Breast epithelium (tissue), 4 donors: ENCODE results near the gene CUL3. TPM values are rescaled to one million over a fixed set of nuclear protein-coding genes. Genes with fewer than 3 reads are reported as not detected.

Source experiments
- DNase-seq, 2 donors: peaks; one replicate each; pipeline ENCODE4 v3.0.0-alpha.2; 2019; ENCODE audit warnings: low spot score in 2 of 2
- H3K27ac ChIP-seq, 2 donors: fragments of 200-600 bp; sonication (generic) in 1 of 2; one replicate each; pipeline ENCODE4 v1.5.1; 2016 to 2019; ENCODE audit warnings: mild to moderate bottlenecking in 1 of 2
- H3K27me3 ChIP-seq, 2 donors: fragments of 200-600 bp; sonication (generic) in 1 of 2; one replicate each; pipeline versions ENCODE4 v1.5.1 to v1.6.0; 2017 to 2019; ENCODE audit warnings: control low read depth in 1 of 2, mild to moderate bottlenecking in 1 of 2
- H3K36me3 ChIP-seq: fragments of 200-600 bp; one replicate; pipeline ENCODE4 v1.5.1; 2019
- H3K4me1 ChIP-seq, 2 donors: fragments of 200-600 bp; sonication (generic); one replicate each; pipeline ENCODE4 v1.5.1; 2016 to 2019; ENCODE audit warnings: control low read depth in 1 of 2
- H3K4me3 ChIP-seq, 3 donors: fragments of 200-600 bp; sonication (generic); 1 replicate in 2 of 3; 2 replicates in 1 of 3; pipeline ENCODE4 v1.5.1; 2016 to 2019; ENCODE audit warnings: mild to moderate bottlenecking in 3 of 3, moderate library complexity in 2 of 3
- H3K9me3 ChIP-seq, 2 donors: fragments of 200-600 bp; sonication (generic) in 1 of 2; one replicate each; pipeline ENCODE4 v1.5.1; 2016 to 2019; ENCODE audit warnings: control low read depth in 1 of 2
- CTCF ChIP-seq, 3 donors: fragments of 450-650 bp; IDR thresholded peaks; one replicate each; pipeline ENCODE4 v1.5.1; 2016 to 2017; ENCODE audit warnings: antibody characterized with exemption in 3 of 3, mild to moderate bottlenecking in 3 of 3, moderate library complexity in 3 of 3
- POLR2A ChIP-seq: fragments of 450-650 bp; IDR thresholded peaks from one replicate; pipeline ENCODE4 v1.6.1; 2016; ENCODE audit warnings: antibody characterized with exemption, mild to moderate bottlenecking, moderate library complexity
- POLR2AphosphoS5 ChIP-seq, 3 donors: sonication (generic); formaldehyde crosslinking; IDR thresholded peaks; one replicate each; pipeline ENCODE4 v1.6.1; 2017; ENCODE audit warnings: antibody characterized with exemption in 3 of 3
- intact Hi-C: fragments of 100-400 bp; cut with DNase I; formaldehyde crosslinking; loops from one replicate; pipeline ENCODE4 v1.15.1; 2023; ENCODE audit warnings: low total_unique reads
- total RNA-seq, 3 donors: library from RNA; depleted of rRNA; stranded (reverse); fragments of >200 nt; gene quantifications; one replicate each; pipeline ENCODE4 v1.1.0, GENCODE V29; 2016

CUL3 gene
- total RNA-seq, 3 donors from 2014 or later, result 71.2 to 111 (median 82.3) TPM

- Histone ChIP-seq H3K27ac (no peak overlapping the region), H3K36me3 (no peaks in the 10 kb centered on the region), H3K27me3 (no peaks in the 10 kb centered on the region), H3K9me3 (peaks cover 4 to 5% of the 10 kb centered on the region in 2 donors), H3K4me3 (no peak overlapping the region), H3K4me1 (no peaks in the 10 kb centered on the region)
- no peak for DNase-seq
- no peak for TF ChIP-seq POLR2A
- intact Hi-C loops, result no loop called here
These were observed 150.5 kb downstream of the CUL3 start for GRCh38 chr2:224434618-224435017.

- no peaks in the 10 kb centered on the region for H3K27me3 ChIP-seq
- TF ChIP-seq POLR2A, result no peak
- no peak for TF ChIP-seq POLR2AphosphoS5 (IDR thresholded peaks at IDR 0.05)
- TF ChIP-seq CTCF (IDR thresholded peaks at IDR 0.05), result no peak
- intact Hi-C loops, result no loop called here
- H3K9me3 ChIP-seq, result peaks cover 4 to 5% of the 10 kb centered on the region in 2 donors
- no peaks in the 10 kb centered on the region for H3K4me1 ChIP-seq
- no peaks in the 10 kb centered on the region for H3K36me3 ChIP-seq
- DNase-seq, result no peak
- H3K4me3 ChIP-seq, result no peak overlapping the region
- H3K27ac ChIP-seq, result no peak overlapping the region
These were observed 151.7 kb downstream of the CUL3 start for GRCh38 chr2:224433442-224433841.

DNA sequence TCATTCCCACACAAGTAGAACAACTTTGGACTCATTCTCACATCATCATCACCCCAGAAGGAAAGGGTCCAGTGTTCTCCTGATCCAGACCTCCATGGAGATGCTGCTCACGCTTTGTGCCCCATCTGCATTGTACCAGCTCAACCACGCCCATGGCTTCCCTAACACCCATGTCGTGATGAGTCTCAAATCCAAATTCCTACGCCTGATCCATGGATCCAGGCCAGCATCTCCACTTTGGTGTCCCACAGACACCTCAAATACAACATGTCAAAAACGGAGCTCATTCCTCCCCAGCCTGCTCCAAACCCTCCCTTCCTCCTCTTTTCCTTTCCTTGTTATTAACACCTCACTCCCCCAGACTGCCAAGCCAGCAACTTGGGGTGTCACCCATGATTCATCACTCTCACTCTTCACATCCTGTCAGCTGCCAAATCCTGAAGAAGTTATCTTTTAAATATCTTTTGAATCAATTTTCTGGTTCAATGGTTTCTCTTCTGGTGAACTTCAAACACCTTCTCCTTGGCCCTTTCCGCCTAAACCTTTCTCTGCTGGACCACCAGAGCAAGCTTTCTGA, 153.1 kb downstream of the CUL3 start:
- Histone ChIP-seq H3K4me1 (no peaks in the 10 kb centered on the region), H3K9me3 (peaks cover 4 to 5% of the 10 kb centered on the region in 2 donors), H3K4me3 (no peak overlapping the region), H3K27ac (no peak overlapping the region), H3K27me3 (no peaks in the 10 kb centered on the region), H3K36me3 (no peaks in the 10 kb centered on the region)
- DNase-seq, result no peak
- intact Hi-C loops, result no loop called here
- TF ChIP-seq CTCF (IDR thresholded peaks at IDR 0.05) (no peak), POLR2A (no peak), POLR2AphosphoS5 (IDR thresholded peaks at IDR 0.05) (no peak)

GRCh38 chr2:224429441-224429810, 155.7 kb downstream of the CUL3 start:
- no peaks in the 10 kb centered on the region for H3K27me3 ChIP-seq
- peaks cover 4 to 5% of the 10 kb centered on the region in 2 donors for H3K9me3 ChIP-seq
- no peaks in the 10 kb centered on the region for H3K4me1 ChIP-seq
- TF ChIP-seq CTCF (IDR thresholded peaks at IDR 0.05) (no peak), POLR2A (no peak), POLR2AphosphoS5 (IDR thresholded peaks at IDR 0.05) (no peak)
- no peak overlapping the region for H3K27ac ChIP-seq
- no peak for DNase-seq
- intact Hi-C loops, result no loop called here
- no peaks in the 10 kb centered on the region for H3K36me3 ChIP-seq
- no peak overlapping the region for H3K4me3 ChIP-seq

DNA sequence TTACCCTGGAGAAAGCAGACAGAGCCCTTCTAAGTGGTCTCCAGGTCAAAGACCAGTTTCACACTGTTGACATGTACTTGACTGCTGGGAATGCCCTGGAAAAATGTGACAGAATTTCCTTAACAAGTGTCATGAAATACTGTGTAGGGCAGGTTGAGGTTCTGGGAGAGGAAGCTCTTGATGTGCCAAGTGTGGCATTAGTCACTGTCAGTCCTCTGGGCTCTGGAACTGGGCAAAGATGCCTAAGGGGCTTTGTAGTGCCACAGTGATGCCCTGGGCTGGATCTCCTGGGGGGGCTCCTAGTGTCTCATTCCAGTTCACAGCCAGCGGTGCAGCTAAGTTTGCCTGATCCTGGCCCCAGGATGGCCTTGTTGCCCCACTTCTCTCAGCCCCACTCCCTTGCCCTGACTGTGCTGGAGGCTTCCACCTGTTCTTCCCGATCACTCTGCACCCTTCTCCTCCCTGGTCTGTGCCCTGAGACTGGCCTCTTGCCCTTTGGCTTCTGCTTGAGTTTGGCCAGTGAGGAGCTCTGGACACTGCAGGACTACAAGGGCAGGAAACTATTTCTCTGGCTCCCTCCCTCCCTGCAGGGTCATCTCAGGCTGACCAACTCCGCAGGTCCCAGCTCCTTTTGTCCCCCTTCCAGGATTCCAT, 156.2 kb downstream of the CUL3 start:
- Histone ChIP-seq H3K36me3 (no peaks in the 10 kb centered on the region), H3K9me3 (peaks cover 4 to 5% of the 10 kb centered on the region in 2 donors), H3K27ac (no peak overlapping the region), H3K27me3 (no peaks in the 10 kb centered on the region), H3K4me1 (no peaks in the 10 kb centered on the region), H3K4me3 (no peak overlapping the region)
- intact Hi-C loops, result no loop called here
- no peak for TF ChIP-seq POLR2A
- DNase-seq, result no peak

DNA sequence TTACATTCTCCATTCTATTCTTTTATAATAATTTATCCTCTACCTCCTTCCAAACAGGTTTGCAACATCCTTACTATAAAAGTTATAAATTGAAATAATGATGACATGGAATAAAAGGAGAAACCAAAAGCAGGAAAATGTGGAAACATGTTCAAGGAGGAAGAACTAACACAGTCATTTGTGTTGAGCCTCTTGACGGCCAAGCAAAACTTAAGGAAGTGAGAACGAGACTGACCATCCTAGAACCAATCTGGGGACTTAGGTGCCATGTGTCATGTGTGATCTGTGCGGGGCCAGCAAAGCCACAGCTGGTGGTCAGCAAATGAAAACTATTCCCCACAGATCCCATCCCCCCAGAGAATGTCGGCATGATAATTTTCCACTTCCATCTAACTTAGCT, 157.7 kb downstream of the CUL3 start:
- no peaks in the 10 kb centered on the region for H3K4me1 ChIP-seq
- no peak overlapping the region for H3K27ac ChIP-seq
- H3K4me3 ChIP-seq, result no peak overlapping the region
- peaks cover 4 to 5% of the 10 kb centered on the region in 2 donors for H3K9me3 ChIP-seq
- no peaks in the 10 kb centered on the region for H3K36me3 ChIP-seq
- intact Hi-C loops, result loop anchor here (2.0 kb wide), 1 partner anchor 43 kb away; no protein-coding TSS in a partner anchor
- H3K27me3 ChIP-seq, result no peaks in the 10 kb centered on the region
- DNase-seq, result no peak
- no peak for TF ChIP-seq POLR2AphosphoS5 (IDR thresholded peaks at IDR 0.05)
- TF ChIP-seq POLR2A, result no peak
- TF ChIP-seq CTCF (IDR thresholded peaks at IDR 0.05), result no peak
